GM21526 (cell line): ENCODE results near the gene TRAPPC2L.

Experiments
- ATAC-seq: cut with Tn5 transposase; IDR thresholded peaks from one replicate; pipeline ENCODE4 v1.9.1; 2021; ENCODE audit warnings: moderate library complexity; ENCODE audit not compliant: unreplicated experiment, low FRiP score

Gene TRAPPC2L

GRCh38 chr16:88837806-88838205 lies 19.1 kb upstream of the TRAPPC2L start:
- no peak for ATAC-seq

- no peak for ATAC-seq
These were observed 18.4 kb upstream of the TRAPPC2L start for GRCh38 chr16:88838566-88838965.

DNA sequence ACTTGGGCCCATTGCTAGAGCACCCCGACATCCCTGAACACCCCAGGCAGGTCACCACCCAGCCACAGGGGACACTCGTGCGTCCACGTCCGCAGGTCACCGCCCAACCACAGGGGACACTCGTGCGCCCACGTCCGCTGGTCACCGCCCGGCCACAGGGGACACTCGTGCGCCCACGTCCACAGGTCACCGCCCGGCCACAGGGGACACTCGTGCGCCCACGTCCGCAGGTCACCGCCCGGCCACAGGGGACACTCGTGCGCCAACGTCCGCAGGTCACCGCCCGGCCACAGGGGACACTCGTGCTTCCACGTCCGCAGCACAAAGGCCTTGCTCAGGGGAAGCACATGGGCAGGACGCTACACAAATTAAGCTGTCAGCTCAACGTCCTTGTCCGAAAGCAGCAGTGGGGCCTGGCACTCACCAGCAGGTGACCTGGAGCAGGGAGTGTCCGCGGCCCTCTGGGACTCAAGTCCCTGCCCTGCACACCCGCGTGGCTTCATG lies 17.8 kb upstream of the TRAPPC2L start:
- no peak for ATAC-seq

- no peak for ATAC-seq
These were observed 17.0 kb upstream of the TRAPPC2L start for GRCh38 chr16:88839745-88840599.

- ATAC-seq: no peak
These were observed 16.2 kb upstream of the TRAPPC2L start for GRCh38 chr16:88840600-88841215.

GRCh38 chr16:88841521-88842307 lies 15.2 kb upstream of the TRAPPC2L start:
- ATAC-seq: no peak

DNA sequence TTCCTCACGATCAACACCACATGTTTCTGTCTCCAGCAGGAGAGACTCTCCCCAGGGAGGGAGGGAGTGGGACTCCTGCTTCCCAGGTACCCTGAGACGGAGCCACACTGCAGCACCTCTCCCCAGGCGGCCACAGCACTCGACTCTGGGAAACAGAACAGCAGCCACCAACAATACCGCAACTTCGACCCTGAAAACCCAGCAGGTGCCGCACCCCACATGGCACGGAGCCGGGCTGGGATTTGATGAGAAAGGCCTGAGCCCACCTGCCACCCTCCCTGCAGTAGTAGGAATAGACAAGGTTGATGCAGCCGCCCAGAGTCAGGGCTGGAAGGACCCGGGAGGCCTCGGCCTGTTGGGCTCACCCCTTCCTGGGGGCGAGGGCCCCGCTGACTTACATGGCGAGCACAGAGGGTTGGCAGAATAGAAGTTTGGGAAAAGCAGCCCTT lies 14.6 kb upstream of the TRAPPC2L start:
- ATAC-seq: no peak

- no peak for ATAC-seq
These were observed 14.1 kb upstream of the TRAPPC2L start for GRCh38 chr16:88842806-88843205.

- ATAC-seq: no peak
These were observed 13.7 kb upstream of the TRAPPC2L start for GRCh38 chr16:88843256-88843655.

DNA sequence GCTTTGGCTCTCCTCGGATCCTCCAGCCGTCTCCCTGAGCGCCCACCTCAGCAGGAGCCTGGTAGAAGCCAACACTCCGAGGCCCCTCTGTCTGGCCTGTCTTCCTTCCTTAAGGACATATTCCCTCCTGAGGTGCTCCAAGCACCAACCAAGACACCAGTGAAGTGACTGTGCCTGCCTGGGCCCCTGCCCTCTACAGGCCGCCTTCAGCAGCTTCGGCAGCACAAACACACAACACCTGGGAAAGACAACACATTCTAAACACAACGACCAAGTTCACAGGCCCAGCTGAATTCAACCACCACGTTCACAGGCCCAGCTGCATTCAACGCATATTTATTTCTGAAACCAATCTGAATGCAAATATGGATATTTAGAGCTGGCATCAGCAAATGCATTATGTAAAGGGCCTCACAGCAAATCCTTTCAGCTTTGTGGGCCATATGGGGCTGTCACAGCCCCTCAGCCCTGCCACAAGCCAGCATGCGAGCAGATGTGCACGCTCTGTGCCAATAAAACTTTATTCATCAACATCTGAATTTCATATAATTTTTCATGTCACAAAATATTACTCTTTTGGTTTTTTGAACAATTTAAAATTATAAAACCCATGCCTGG lies 12.4 kb upstream of the TRAPPC2L start:
- ATAC-seq: no peak

- no peak for ATAC-seq
These were observed 10.8 kb upstream of the TRAPPC2L start for GRCh38 chr16:88846088-88846487.

DNA sequence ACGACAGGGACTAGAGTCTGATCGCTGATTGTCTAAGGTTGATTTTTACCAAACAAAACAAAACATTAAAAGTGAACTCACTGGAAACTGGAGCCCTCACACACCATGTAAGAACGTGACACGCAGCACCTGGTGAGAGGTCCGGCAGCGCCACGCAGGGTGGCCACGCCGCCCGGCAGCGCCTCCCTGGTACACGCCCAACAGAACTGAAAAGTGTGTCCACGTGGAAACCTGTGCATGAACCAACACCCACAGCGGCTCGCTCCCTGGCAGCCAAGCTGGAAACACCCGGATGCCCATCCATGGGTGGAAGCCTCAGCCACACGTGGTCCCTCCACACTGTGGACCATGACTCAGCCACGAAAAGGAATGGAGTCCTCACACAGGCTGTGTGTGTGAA lies 9.3 kb upstream of the TRAPPC2L start:
- no peak for ATAC-seq

- no peak for ATAC-seq
These were observed 8.4 kb upstream of the TRAPPC2L start for GRCh38 chr16:88848557-88848956.

DNA sequence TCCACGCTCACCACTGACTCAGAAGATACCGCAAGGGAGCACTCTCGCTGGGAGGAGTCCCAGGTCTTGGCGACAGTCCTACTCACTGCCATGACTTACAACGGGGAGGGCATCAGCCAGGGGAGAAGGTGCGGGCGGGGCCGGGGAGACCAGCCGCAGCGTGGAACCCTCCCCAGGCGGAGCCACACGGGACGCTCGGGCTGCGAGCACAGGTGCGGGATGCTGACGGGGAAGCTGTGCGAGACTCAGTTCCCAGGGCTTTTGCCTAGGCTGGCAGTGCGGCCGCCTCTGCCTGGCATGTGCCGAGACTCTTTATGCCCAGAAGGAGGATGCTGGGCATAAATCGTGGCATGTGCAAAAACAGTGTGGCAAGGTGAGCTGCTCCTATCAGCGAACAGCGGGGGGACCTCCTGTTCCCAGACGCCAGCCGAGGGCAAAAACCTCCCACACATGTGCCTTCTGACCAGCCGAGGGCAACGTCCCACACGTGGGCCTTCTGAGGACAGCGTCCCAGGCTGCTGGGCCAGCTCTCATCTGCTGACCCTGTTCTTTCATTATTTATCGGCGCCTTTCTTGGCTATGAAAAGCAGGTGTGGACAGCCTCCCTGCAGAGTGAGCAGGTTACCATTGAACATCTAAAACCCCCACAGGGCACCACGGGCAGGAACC lies 6.3 kb upstream of the TRAPPC2L start:
- no peak for ATAC-seq

- no peak for ATAC-seq
These were observed 5.3 kb upstream of the TRAPPC2L start for GRCh38 chr16:88851616-88852015.

DNA sequence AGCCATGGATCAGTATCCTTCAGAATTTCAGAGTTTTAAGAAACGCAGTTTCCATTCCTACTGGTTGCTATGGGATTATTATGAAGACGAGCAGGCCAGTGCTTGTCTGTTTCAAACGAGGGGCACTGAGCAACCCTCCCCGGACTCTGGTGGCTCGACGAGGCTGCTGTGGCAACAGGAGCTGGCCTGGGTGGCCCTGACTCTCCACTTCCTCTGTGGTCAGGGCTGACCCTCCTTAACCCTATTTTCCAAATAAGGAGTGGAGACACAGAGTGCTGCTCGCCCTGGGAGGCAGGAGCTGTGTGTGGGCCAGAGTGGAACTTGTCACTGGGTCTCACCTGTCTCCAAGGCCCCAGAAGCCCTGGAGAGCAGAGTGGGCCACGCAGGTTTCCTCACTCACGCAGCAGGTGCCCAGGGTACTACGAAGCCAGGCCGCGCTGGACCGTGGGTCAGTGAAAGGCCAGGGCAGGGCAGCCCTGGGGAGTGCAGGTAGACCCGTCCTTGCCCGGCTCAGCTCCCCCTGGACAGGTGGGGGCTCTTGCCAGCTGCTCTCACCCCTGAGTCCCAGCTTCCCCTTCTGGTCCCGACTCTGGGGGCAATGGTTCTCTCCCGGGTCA lies 3.5 kb upstream of the TRAPPC2L start:
- ATAC-seq: no peak

GRCh38 chr16:88854306-88855111 lies 2.4 kb upstream of the TRAPPC2L start:
- no peak for ATAC-seq

GRCh38 chr16:88855176-88855575 lies 1.8 kb upstream of the TRAPPC2L start:
- ATAC-seq: no peak

- no peak for ATAC-seq
These were observed 1.2 kb upstream of the TRAPPC2L start for GRCh38 chr16:88855736-88856121.
